GM18868 (cell line): ENCODE data around the gene IL2RA.
"Not testable (repeated sequence)": the region's sequence is repeated elsewhere in the genome, so short reads cannot be mapped to it uniquely, and the experiment has no call there.

ENCODE experiments used
- ATAC-seq: cut with Tn5 transposase; IDR thresholded peaks from one replicate; pipeline ENCODE4 v1.9.1; 2021; ENCODE audit warnings: mild to moderate bottlenecking, moderate library complexity; ENCODE audit not compliant: unreplicated experiment

IL2RA gene

GRCh38 chr10:5963071-5963470 is 99.1 kb downstream of the IL2RA start:
- no peak for ATAC-seq

- not testable (repeated sequence) for ATAC-seq
These were observed 99.7 kb downstream of the IL2RA start for GRCh38 chr10:5962358-5962940.

- no peak for ATAC-seq
These were observed 100.6 kb downstream of the IL2RA start for GRCh38 chr10:5961405-5962100.

- not testable (repeated sequence) for ATAC-seq
These were observed 101.2 kb downstream of the IL2RA start for GRCh38 chr10:5960973-5961275.
